T-helper 1 cell treated with Interleukin-12 subunit alpha and Interleukin-12 subunit beta and Interleukin-4 antibody, amounts not matched to agents 30 ng/mL and 1 ng/mL, for 36 hours (primary cell): ENCODE results near the gene KRTAP12-2. TPM values are rescaled to one million over a fixed set of nuclear protein-coding genes. Genes with fewer than 3 reads are reported as not detected.

ENCODE experiments used
- intact Hi-C: fragments of 100-400 bp; cut with micrococcal nuclease; formaldehyde crosslinking; loops from one replicate; pipeline ENCODE4 v1.15.1; 2024
- total RNA-seq: library from RNA; stranded (reverse); gene quantifications from 2 replicates; pipeline ENCODE4 v1.2.3, GENCODE V29; 2022

Gene KRTAP12-2, protein sequence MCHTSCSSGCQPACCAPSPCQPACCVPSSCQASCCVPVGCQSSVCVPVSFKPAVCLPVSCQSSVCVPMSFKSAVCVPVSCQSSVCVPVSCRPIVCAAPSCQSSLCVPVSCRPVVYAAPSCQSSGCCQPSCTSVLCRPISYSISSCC
- not detected in 2 replicates for total RNA-seq

DNA sequence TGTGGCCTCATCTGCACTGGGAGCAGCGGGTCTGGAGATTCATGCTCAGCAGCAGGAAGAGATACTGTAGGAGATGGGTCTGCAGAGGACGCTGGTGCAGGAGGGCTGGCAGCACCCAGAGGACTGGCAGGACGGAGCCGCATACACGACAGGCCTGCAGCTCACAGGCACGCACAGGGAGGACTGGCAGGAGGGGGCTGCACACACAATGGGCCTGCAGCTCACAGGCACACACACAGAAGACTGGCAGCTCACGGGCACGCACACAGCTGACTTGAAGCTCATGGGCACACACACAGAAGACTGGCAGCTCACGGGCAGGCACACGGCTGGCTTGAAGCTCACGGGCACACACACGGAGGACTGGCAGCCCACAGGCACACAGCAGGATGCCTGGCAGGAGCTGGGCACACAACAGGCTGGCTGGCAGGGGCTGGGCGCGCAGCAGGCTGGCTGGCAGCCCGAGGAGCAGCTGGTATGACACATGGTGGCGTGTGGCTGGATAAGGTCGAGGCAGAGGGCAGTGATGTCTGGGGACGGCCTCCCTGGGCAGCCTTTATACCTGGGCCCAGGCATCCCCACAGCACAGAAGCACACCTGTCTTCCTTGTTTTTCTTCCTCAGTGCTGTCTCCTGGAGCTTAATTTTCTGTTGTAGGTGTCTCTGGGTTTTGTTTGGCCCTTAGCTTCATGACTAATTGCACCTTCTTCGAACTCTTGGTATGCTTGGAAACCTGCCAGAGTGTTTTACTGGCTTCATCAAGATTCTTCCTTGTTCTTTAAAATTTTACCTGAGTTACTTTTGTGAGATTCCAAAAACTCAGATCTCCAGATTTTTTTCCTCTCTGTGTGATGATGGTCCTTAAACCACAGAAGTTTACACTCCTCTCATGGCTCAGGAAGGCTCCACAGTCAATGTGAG is at the start of gene KRTAP12-2:
TSS of gene KRTAP12-2 (minus strand) at position 527 of the 920 bp plus-strand sequence. CDS start at position 486, 41 bp downstream.
- intact Hi-C loops: no loop called here

DNA sequence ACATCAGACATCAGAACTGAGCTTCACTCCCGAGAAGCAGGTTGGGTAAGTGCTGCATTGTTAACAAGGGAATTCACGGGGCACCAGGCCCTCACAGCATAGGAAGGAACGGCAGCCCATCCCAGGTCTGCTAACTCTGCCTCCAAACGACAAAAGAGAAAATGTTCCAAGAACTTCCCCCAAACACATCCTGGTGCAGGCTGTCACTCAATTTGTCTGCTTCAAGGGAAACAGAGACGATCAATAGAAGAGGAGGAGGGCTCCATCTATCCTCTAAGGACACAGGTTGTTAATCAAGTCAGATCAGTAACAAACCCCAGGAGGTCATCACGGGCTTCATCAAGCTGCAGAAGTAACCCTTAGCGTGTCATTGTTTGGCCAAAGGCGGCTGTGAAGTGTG is 48.2 kb upstream of the KRTAP12-2 start:
- intact Hi-C loops: no loop called here

DNA sequence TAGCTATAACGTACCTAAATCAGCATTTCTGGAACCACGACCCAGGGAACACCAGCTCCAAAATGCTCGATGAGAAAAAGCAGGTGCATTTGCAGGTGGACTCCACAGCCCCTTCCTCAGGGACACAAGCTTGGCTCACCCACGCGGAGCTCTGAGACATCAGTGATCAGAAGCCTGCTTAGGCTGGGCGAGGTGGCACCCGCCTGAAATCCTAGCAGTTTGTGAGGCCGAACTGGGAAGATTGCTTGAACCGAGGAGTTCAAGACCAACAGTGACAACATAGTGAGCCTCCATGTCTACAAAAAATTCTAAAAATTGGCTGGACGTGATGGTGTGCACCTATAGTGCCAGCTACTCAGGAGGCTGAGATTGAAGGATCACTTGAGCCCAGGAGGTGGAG is 47.1 kb upstream of the KRTAP12-2 start:
- intact Hi-C loops: no loop called here

DNA sequence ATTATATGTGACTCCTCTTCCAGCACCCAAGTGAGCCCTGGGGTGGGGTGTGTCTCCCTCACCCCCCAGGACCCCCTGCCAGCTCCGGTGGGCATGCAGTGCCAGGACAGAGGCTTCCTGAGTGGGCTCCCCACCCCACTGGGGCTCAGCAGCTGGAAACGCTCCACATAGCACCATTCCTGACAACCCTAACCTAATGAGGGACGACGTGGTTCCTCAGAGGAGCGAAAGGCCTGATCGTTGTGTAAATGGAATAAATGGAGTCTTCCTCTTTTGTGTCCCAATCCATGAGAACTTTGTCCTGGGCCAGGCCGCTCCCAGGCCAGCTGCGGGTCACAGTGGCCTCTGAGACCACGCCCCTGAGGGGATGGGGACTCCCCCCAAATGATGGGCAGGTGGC is 46.4 kb upstream of the KRTAP12-2 start:
- intact Hi-C loops: no loop called here

DNA sequence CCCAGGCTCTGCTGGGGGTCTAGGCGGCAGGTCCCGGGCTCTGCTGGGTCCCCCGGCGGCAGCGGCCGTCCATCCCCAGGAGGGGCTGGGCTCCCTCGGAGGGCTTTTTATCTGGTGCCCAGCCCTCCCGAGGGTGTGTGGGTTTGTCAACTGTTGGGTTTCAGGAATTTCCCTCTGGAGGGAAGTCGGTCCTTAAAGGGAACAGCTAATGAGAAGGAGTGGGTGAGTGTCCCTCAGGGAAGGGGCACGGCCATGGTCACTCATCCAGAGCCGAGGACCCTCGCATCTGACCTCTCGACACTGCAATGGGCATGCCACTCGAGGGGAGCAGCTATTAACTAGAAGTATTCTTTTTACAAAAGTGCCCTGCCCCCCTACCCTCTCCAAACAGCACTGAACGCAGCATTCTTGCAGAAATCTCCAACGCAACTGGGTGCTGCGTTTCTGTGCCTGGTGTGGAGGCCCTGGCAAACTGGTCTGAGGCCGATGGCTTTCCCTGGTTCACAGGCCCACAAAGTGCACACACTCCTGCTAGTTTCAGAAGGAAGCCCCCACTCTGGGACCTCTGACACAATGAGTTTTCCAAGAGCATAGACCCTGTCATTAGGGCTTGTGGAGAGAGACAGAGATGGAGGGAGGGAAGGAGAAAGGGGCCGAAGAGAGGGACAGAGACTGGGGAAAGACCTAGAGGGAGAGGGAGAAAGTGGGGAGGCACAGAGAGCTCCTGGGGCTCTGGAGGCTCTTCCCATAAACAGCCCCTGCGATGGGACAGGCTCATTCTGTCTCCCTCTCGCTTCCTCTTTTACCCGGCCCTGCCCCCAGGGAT is 45.7 kb upstream of the KRTAP12-2 start:
- intact Hi-C loops: no loop called here

DNA sequence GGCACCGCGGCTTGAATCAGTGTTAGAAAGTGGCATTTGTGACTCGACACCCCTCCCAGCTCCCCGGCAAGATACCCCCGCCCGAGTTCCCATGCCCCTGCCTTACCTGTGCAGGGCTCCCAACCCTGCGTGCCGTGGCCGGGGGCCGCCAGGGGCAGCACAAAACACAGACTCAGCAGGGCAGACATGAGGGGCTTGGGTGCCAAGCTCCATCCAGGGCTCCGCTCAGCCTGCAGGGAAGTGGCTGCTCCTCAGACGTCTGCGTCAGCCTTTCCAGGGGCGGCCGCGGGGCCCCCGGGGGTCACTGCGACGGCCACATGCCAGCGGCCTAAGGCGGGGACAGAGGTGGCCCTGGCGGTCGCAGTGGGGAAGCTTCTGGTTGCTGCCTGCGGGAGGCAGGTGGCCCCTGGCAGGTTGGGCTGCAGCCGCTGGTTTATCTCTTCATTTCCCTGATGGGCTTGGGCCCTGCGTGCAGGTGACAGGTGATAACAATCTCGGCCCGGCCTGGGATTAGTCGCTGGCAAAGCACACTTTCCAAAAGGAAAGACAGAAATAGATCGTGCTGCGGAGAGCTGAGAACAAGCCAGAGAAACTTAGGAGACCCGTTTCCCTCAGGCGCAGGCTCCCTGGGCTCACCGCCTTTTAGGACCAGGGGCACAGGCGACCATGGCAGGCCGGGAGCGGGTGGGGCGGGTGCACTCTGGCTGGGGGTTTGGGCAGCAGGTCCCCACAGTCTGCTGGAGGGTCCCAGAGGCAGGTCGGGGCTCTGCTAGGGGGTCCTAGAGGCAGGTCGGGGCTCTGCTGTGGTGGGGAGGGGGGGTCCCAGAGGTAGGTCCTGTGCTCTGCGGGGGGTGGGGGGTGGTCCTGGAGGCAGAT is 44.8 kb upstream of the KRTAP12-2 start, which contains the start of gene TSPEAR:
TSS of gene TSPEAR (minus strand) at position 246 of the 876 bp plus-strand sequence. CDS start at position 188, 58 bp downstream.
- intact Hi-C loops: no loop called here

DNA sequence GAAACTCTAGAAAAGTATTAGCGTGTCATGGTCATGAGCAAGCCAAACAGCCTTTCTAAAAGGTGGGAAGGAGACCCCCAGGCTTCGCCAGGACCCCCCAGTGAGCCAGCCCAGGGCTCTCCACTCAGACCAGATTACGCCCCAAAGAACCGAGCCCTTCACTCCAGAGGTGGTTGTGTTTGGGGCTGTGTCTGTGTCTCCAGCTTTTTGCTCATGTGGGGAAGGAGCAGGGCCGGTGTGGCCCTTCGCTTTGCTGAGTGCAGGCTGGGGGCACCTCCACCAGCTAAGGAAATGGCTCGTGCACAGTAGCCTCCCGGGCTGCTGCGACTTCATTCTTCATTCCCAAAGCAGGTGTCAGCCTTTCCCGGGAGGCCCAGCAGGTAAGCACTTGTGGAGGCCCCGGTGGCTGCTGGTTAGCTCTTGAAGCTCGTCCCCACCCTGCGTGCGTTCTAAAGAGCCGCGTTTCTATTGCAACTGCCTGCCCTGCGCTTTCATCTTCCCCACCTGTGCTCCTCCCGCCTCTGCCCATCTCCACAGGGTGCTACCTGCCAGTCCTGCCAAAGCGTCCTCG is 44.1 kb upstream of the KRTAP12-2 start:
- intact Hi-C loops: no loop called here

DNA sequence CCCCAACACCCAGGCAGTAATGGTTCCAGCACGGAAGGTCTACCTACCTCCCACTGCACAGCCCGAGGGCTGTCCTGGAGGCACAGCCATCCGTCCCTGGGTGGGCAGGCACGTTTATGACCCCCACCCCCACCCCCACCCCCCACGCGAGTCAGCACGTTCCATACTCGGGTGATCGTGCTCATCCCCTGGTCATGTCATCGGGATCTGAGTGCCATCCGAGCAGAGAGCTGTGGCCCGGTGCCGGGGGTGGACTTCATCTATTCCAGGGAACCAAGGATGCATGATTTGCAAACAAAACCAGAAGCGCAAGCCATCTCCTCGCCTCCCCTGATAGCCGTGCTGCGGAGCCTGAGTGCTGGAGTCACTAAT is 43.6 kb upstream of the KRTAP12-2 start:
- intact Hi-C loops: no loop called here

DNA sequence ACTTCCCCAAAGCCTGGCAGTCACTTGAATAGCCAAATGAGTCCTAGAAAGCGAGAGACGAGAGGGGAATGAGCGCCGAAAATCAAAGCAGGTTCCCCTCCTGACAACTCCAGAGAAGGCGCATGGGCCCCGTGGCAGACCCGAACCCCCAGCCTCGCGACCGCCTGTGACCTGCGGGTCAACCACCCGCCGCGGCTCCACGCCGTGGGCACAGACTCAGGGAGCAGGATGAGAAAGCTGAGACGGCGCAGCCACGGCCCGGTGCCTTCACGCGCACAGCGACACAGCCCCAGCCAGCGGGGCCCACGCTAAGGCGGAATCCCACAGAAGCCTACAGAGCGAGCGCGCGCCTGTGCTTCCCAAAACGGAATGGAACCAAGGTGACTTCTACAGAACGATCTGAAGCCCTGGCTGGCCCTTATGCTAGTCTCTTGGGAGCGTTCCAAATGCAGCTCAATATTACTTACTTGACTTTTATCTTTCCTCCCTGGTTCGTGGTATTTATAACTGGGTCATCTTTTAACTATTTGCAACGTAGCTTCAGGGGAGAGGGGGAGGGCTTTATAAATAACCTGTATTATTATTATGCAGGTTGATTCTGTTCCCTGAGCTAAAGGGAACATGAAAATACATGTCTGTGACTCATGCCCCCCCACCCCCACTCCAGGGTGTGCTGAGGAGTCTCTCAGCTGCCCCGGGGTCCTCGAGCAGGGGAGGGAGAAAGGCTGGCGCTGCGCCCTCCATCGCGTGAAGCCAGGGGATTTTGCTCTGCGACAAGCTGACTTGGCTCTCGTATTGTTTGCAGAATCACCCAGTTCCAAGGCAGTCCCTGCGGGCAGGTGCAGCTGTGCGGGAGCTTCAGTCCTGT is 42.9 kb upstream of the KRTAP12-2 start:
- intact Hi-C loops: no loop called here

DNA sequence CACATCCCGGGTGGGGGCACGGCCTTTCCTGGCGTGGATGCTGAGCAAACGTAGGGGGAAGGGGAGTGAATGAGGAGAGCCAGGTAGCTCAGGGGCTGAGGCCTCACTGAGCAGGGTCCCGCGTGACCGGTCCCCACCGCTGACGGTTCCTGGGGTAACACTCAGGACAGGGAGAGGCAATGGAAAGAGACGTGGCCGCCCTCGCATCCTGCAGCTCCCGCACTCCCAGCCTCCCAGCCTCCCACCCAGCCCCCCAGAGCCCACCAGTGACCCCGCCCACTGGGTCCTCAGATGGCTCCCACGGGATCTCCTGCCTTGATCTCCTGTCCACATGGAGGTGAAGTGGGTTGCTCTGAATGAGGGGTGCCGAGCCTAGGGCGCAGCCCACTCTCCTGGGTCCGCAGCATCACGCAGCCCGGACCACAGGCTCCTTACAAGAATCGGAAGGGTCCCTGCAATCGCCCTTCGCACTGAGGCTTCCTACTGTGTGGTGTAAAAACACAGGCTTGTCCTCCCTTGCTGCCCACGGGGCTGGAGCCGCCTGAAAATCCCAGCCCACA is 42.2 kb upstream of the KRTAP12-2 start:
- intact Hi-C loops: no loop called here

DNA sequence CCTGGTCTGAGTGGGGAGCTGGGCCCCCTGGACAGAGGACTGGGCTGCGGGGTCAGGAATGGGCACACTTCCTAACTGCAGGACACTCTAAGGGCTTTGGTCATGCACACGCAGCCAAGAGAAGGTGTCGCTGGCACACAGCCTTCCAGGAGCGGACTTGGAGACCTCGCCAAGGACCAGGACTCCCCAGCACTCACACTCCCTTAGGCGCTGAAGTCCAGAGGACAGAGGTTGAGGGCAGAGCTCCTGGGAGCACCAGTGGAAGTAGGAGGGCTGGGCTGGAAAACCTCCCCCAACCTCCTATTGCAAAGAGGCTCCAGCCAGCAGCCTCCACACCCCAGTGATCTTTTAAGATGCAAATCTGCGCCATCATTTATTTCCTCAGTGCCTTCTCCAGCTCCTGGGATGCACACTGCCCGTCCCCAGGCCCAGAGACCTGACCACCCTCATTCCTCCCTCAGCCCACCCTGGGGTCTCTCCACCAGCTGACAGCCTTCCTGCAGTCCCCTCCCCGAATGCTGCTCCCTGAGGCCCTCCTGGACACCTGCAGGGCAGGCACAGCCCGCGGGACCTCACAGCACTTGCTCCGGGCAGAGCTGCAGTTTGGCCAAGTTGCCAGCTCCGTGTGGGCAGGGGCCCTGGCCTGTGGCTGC is 41.6 kb upstream of the KRTAP12-2 start:
- intact Hi-C loops: no loop called here

DNA sequence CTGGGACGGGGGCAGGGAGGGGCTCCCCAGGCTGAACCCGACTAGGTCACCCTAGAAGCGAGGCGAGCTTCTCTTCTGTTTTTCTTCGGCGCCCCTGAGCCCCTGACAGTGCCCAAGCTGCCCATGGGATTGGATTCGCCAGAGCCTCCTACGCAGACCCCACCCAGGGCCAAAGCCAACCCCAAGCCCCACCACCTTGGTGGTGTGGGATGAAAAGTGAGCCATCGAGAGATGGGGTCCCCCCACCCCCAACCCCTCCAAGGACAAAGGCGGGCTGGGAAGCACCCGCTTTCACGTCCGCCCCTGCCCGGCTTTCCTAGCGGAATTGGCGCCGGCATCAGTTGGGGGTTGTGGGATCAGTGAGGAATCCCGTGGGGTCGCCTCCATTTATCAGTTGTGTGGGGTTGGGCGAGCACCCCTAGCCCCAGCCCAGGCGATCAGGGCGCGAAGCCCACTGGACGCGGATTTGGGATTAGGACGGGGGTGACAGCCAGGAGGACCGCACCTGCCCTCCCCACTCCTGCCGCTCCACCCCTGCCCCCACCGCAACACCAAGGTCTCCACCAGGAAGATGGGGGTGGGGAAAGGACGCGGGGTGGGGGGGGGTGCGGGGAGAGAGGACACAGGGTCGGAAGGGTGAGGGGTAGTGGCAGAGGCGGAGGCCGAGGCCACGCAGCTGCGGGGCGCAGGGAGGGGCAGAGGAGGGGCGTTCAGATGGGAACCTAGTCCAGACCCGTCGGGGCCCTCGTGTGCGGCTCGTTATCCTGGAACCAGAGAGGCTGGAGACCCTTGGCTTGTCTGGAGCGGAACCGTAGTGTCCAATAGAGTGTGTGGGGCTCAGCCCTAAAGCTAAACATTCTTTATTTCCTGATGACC is 40.2 kb upstream of the KRTAP12-2 start:
- intact Hi-C loops: no loop called here

DNA sequence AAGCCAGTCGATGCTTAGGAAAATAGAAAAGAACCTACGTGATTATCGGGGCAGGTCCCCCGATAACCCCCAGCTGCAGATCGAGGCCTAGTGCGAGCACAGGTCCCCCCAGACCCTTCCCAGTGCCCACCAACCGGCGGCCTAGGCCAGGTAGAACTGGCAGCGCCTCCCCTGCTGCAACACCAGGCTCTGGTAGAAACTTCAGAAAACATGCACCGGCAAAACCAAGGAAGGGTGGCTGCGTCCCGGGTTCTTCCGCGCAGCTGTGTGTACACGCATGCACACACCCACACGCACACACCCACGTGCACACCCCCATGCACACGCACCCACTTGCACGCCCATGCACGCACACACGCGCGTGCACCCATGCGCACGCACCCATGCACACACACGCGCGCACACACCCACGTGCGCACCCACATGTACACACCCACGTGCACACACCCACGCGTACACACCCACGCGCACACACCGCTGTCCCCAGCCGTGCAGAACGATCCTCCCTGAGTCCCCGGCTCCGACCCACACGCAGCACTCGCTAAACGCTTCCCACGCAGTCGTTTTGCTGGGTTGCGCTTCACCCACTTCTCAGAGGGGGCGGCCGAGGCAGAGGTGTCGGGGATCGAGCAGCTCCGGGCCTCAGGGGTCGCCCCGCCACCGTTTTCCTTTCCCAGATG is 39.4 kb upstream of the KRTAP12-2 start:
- intact Hi-C loops: no loop called here

DNA sequence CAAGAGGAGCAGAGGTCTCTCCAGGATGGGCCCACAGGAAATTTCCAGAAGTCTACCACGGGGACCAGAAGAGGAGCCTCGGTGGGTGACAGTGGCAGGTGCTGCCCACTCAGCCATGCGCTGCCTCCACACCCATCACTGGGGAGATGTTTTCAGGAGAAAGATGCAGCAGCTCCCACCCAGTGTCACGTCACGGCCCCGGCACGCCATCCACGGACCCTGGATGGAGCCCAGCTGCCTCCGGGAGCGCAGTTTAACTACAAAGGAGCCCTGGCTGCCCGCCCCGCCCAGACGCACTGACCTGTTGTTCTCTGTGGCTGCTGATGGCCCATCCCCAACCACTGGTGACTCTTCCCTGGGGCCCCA is 37.9 kb upstream of the KRTAP12-2 start:
- intact Hi-C loops: no loop called here

DNA sequence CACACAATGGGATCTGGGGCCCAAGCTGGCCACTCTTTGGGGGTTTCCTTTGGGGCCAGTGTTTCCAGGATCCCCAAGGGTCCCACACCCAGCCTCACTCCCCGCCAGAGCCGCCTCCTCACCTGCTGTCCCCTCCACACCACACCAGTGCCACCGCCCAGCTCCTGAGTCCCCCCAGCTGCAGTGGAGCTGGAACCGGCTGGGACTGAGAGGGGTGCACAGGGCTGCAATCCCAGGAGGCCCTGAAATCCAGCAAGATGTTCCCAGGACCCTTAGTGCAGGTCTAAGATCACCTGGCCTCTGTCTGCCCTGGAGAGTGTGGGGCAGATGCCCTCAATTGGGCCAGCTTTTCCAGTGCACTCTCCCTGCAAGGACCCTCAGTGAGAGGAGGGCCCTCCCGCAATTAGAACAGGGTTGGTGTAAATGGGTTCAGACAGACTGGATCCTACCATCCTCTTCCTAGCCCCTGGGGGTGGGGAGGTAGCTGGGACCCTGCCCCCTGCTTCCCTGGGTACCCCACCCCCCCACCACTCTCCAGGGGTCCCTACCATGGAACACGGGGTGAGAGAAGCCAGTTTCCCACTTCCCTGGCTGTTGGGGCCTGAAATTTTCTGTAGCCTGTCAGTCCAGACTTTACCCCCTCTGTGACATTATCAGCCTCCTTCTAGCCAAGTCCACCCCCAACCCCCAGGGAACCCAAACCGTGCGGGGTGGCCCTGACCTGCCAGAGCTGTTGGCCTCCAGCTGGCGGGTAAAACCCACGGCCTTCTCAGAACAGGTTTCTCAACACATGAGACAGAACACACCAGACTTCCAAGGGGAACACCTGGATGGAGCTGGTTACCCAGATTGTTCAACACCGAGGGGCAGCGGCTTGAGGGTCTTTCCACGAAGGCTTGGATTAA is 37.3 kb upstream of the KRTAP12-2 start:
- intact Hi-C loops: no loop called here
